Stomach (tissue), 4 donors: Measurements from ENCODE around the gene NUB1.

Experiments used
- CTCF ChIP-seq, 7 experiments: fragments of 450-650 bp in 4 of 7; fragments of 200-600 bp in 3 of 7; sonication (generic) in 3 of 7; IDR thresholded peaks; one replicate each; pipeline ENCODE4 v1.5.1; 2016 to 2019; ENCODE audit warnings: antibody characterized with exemption in 7 of 7, control low read depth in 2 of 7, mild to moderate bottlenecking in 1 of 7
- EP300 ChIP-seq: sonication (generic); formaldehyde crosslinking; IDR thresholded peaks from one replicate; pipeline ENCODE4 v1.6.1; 2017; ENCODE audit warnings: antibody characterized with exemption
- POLR2A ChIP-seq, 4 donors: fragments of 450-650 bp; IDR thresholded peaks; one replicate each; pipeline ENCODE4 v1.6.1; 2016; ENCODE audit warnings: antibody characterized with exemption in 4 of 4, control low read depth in 2 of 4, mild to moderate bottlenecking in 1 of 4, moderate library complexity in 1 of 4

DNA sequence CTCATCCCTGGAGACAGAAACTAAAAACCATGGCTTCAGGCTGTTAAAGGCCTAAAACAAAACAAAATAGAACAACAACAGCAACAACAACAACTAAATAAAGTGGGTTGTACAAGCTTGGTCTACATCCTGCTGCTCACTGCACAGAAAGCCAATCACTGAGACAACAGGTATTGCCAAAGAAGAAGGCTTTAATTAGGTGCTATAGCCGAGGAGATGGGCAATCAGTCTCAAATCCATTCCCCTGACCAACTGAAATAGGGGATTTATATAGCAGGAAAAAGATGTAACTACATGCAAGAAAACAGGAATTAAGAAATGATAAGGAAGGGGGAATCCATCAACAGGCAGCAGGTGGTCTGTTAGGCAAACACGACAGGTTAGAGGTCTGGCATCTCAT, 22.4 kb upstream of the NUB1 start:
- TF ChIP-seq CTCF (IDR thresholded peaks at IDR 0.05) (no peak), EP300 (no peak), POLR2A (IDR thresholded peaks at IDR 0.05) (no peak)
